IMR-90 (cell line): ENCODE measurements around the gene IP6K3. TPM values are rescaled to one million over a fixed set of nuclear protein-coding genes. Genes with fewer than 3 reads are reported as not detected.

Source experiments
- ATAC-seq: fragments of 200-7000 bp; cut with Tn5 transposase; 2 replicates; pipeline ENCODE4 v1.9.1; 2020; ENCODE audit warnings: low read depth, mild to moderate bottlenecking, moderate library complexity
- BruUV-seq: library from RNA; stranded (reverse); fragments of 400-500 nt; replicated peaks from 2 replicates; lab custom pipeline; 2021; lab: Mats Ljungman, UMichigan
- CTCF ChIA-PET: fragments of 300-600 bp; formaldehyde crosslinking; extraction: SDS; loops from one replicate; lab custom pipeline; 2021; ENCODE audit warnings: antibody characterized with exemption; lab: Yijun Ruan, JAX
- POLR2A ChIA-PET: fragments of 300-600 bp; sonication (Branson Sonifier 250); formaldehyde crosslinking; loops from one replicate; lab custom pipeline; 2022; ENCODE audit warnings: antibody characterized with exemption; ENCODE audit not compliant: unreplicated experiment; lab: Charles Lee
- DNase-seq: peaks from one replicate; pipeline ENCODE4 v3.0.0; 2013
- H2AFZ ChIP-seq: replicated peaks from 2 replicates; pipeline ENCODE3; 2013; ENCODE audit warnings: low read length, mild to moderate bottlenecking; ENCODE audit not compliant: poor library complexity
- H2AK5ac ChIP-seq: 2 replicates; pipeline ENCODE4 v1.6.1; 2013; ENCODE audit warnings: low read depth, low read length, inconsistent platforms
- H2AK9ac ChIP-seq: replicated peaks from 2 replicates; pipeline ENCODE3; 2013; ENCODE audit warnings: mild to moderate bottlenecking, low read depth, low read length, moderate library complexity; ENCODE audit not compliant: poor library complexity
- H2BK120ac ChIP-seq: 2 replicates; pipeline ENCODE4 v1.6.1; 2013; ENCODE audit warnings: low read depth, low read length, inconsistent platforms
- H2BK15ac ChIP-seq: 3 replicates; pipeline ENCODE4 v1.6.1; 2013; ENCODE audit warnings: low read depth, low read length, inconsistent platforms
- H2BK20ac ChIP-seq: 2 replicates; pipeline ENCODE4 v1.6.1; 2013; ENCODE audit warnings: low read depth, mild to moderate bottlenecking, inconsistent platforms, low read length, moderate library complexity
- H2BK5ac ChIP-seq: 2 replicates; pipeline ENCODE4 v1.6.1; 2013; ENCODE audit warnings: mild to moderate bottlenecking, low read depth, low read length, inconsistent platforms; ENCODE audit not compliant: poor library complexity, severe bottlenecking
- H3K14ac ChIP-seq: replicated peaks from 2 replicates; pipeline ENCODE4 v1.6.1; 2013; ENCODE audit warnings: low read depth, low read length, inconsistent platforms
- H3K18ac ChIP-seq: 2 replicates; pipeline ENCODE4 v1.6.1; 2013; ENCODE audit warnings: low read depth, low read length, control low read depth
- H3K23ac ChIP-seq: 2 replicates; pipeline ENCODE4 v1.6.1; 2013; ENCODE audit warnings: low read depth, low read length, inconsistent platforms
- H3K27ac ChIP-seq: 2 replicates; pipeline ENCODE4 v1.5.1; 2013; ENCODE audit warnings: mild to moderate bottlenecking, control low read depth, low read length; ENCODE audit not compliant: insufficient read depth
- H3K27me3 ChIP-seq: 2 replicates; pipeline ENCODE4 v1.6.1; 2013; ENCODE audit warnings: low read length; ENCODE audit not compliant: control insufficient read depth, insufficient read depth
- H3K36me3 ChIP-seq: 2 replicates; pipeline ENCODE4 v1.6.1; 2013; ENCODE audit warnings: low read length, mixed read lengths; ENCODE audit not compliant: control insufficient read depth, insufficient read depth
- H3K4ac ChIP-seq: 2 replicates; pipeline ENCODE4 v1.6.1; 2013; ENCODE audit warnings: low read depth, low read length, inconsistent platforms
- H3K4me1 ChIP-seq: 2 replicates; pipeline ENCODE4 v1.6.1; 2013; ENCODE audit warnings: low read length, mixed read lengths; ENCODE audit not compliant: control insufficient read depth, insufficient read depth
- H3K4me2 ChIP-seq: 2 replicates; pipeline ENCODE4 v1.6.1; 2013; ENCODE audit warnings: low read depth, mild to moderate bottlenecking, control low read depth, low read length, moderate library complexity
- H3K4me3 ChIP-seq: 2 replicates; pipeline ENCODE4 v1.5.1; 2013; ENCODE audit warnings: low read depth, mild to moderate bottlenecking, control low read depth, low read length, moderate library complexity; ENCODE audit not compliant: insufficient read depth
- H3K56ac ChIP-seq: 2 replicates; pipeline ENCODE4 v1.6.1; 2013; ENCODE audit warnings: low read length, inconsistent platforms; ENCODE audit not compliant: insufficient read depth; ENCODE audit errors: extremely low read depth
- H3K79me1 ChIP-seq, 2 experiments: 2 replicates each; pipeline ENCODE4 v1.6.1; 2013; ENCODE audit warnings: low read length in 2 of 2, inconsistent platforms in 1 of 2, low read depth in 1 of 2
- H3K9ac ChIP-seq: 2 replicates; pipeline ENCODE4 v1.6.1; 2013; ENCODE audit warnings: low read depth, low read length, control low read depth
- H3K9me1 ChIP-seq: 2 replicates; pipeline ENCODE4 v1.6.1; 2013; ENCODE audit warnings: low read length, inconsistent platforms; ENCODE audit not compliant: insufficient read depth
- H3K9me3 ChIP-seq: 2 replicates; pipeline ENCODE4 v1.6.1; 2013; ENCODE audit warnings: low read length; ENCODE audit not compliant: control insufficient read depth, insufficient read depth
- H4K20me1 ChIP-seq: 2 replicates; pipeline ENCODE4 v1.6.1; 2013; ENCODE audit warnings: low read length, inconsistent platforms; ENCODE audit not compliant: insufficient read depth
- H4K5ac ChIP-seq: 2 replicates; pipeline ENCODE4 v1.6.1; 2013; ENCODE audit warnings: mild to moderate bottlenecking, low read depth, low read length, control low read depth
- H4K8ac ChIP-seq, 2 experiments: 2 replicates each; pipeline ENCODE4 v1.6.1; 2013; ENCODE audit warnings: low read depth in 2 of 2, low read length in 2 of 2, control low read depth in 1 of 2, inconsistent platforms in 1 of 2
- H4K91ac ChIP-seq: 2 replicates; pipeline ENCODE4 v1.6.1; 2013; ENCODE audit warnings: low read depth, low read length, inconsistent platforms; ENCODE audit not compliant: insufficient read depth
- CEBPB ChIP-seq: IDR thresholded peaks from 2 replicates; pipeline ENCODE4 v1.6.1; 2012; ENCODE audit warnings: low read depth, low read length, improper control_type of control experiment
- CHD1 ChIP-seq: IDR thresholded peaks from 2 replicates; pipeline ENCODE4 v1.6.1; 2012; ENCODE audit warnings: low read depth, low read length, improper control_type of control experiment
- CTCF ChIP-seq: conservative IDR thresholded peaks from 2 replicates; pipeline ENCODE4 v1.5.1; 2012; ENCODE audit warnings: mild to moderate bottlenecking, low read depth, low read length, improper control_type of control experiment
- FOS ChIP-seq: fragments of 150-350 bp; IDR thresholded peaks from 2 replicates; pipeline ENCODE4 v1.6.1; 2016; ENCODE audit warnings: low read depth, low read length
- MAZ ChIP-seq: IDR thresholded peaks from 2 replicates; pipeline ENCODE4 v1.6.1; 2012; ENCODE audit warnings: low read depth, mild to moderate bottlenecking, low read length, improper control_type of control experiment, moderate library complexity, borderline replicate concordance
- MXI1 ChIP-seq: IDR thresholded peaks from 2 replicates; pipeline ENCODE4 v1.6.1; 2012; ENCODE audit warnings: low read depth, mild to moderate bottlenecking, low read length, moderate library complexity, borderline replicate concordance
- SMC3 ChIP-seq: fragments of 150-350 bp; IDR thresholded peaks from 2 replicates; pipeline ENCODE4 v1.6.1; 2016; ENCODE audit warnings: low read depth, mild to moderate bottlenecking, antibody characterized with exemption, low read length, moderate library complexity
- WGBS, 2 experiments: methylation state at CpG; one replicate each; pipeline versions ENCODE4 v1.1.5 to v1.1.7; 2013; ENCODE audit warnings: missing lambda C conversion rate in 2 of 2; ENCODE audit not compliant: insufficient read length in 1 of 2; ENCODE audit errors: extremely low coverage in 2 of 2; 5-methylcytosine and 5-hydroxymethylcytosine counted together
- dilution Hi-C: fragments of 300-500 bp; cut with HindIII; formaldehyde crosslinking; loops from one replicate; pipeline ENCODE4 v1.14.3; 2018; ENCODE audit warnings: low sequenced_read_pairs; ENCODE audit not compliant: unreplicated experiment
- in situ Hi-C: fragments of 300-500 bp; cut with MboI; formaldehyde crosslinking; loops from 3 replicates; pipeline ENCODE4 v1.14.3; 2019; ENCODE audit warnings: low sequenced_read_pairs, inconsistent platforms, mixed read lengths
- intact Hi-C: fragments of 100-400 bp; cut with micrococcal nuclease; formaldehyde crosslinking; loops from 2 replicates; pipeline ENCODE4 v1.10.0; 2022
- polyA plus RNA-seq, 3 experiments: library from polyadenylated mRNA; depleted of rRNA; stranded (reverse); fragments of >200 nt; gene quantifications; 2 replicates each; pipeline ENCODE4 v1.2.3, GENCODE V29; 2012; ENCODE audit warnings: low replicate concordance in 1 of 3
- total RNA-seq: library from RNA; depleted of rRNA; stranded (reverse); fragments of >200 nt; gene quantifications from 2 replicates; pipeline ENCODE4 v1.2.3, GENCODE V29; 2012
- TF ChIP-seq, protein P1 (sequence below): fragments of 150-350 bp; IDR thresholded peaks from 2 replicates; pipeline ENCODE4 v1.6.1; 2017; ENCODE audit warnings: mild to moderate bottlenecking, antibody characterized with exemption, low read length, low read depth

IP6K3 gene
- total and polyA plus RNA-seq, 2 of the 4 experiments (the other 2 are of a cell fraction), result 0.18 to 0.51 TPM

DNA sequence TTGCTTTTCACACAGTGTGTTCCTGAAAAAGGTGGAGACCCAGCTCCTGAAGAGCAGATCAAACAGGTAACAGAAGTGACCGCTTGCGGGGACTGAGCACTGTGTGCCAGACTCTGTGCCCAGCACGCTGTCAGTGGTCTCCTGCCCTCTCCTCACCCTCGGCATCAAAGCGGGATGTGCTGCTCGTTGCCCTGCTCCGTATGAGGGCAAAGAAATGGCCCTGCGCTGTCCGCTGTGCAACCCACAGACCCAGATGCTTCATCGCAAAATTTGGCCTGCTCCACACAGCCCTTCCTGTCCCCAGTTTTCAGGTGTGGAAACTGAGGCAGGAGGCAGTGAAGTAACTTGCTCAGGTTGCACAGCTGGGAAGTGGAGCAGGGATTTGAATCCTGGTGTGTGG lies 48.9 kb downstream of the IP6K3 start:
- Histone ChIP-seq H4K20me1 (peaks cover 8% of the 10 kb centered on the region; the same call in 1 of the 2 replicates), H4K8ac (no peak overlapping the region), H2AK5ac (no peak overlapping the region), H3K23ac (no peak overlapping the region), H2BK15ac (no peak overlapping the region), H3K79me1 (peaks cover 5 to 39% of the 10 kb centered on the region in 2 experiments; a peak in 2 of 4 replicates), H3K4me2 (no peak overlapping the region), H4K5ac (no peak overlapping the region), H3K27ac (no peak overlapping the region), H2AFZ (no peak overlapping the region), H2AK9ac (peak overlapping the region; percentile 6), H3K18ac (no peak overlapping the region), H3K36me3 (peaks cover 14% of the 10 kb centered on the region), H3K9ac (no peak overlapping the region), H3K14ac (no peak overlapping the region), H2BK20ac (no peak overlapping the region), H4K91ac (no peak overlapping the region), H3K56ac (no peak overlapping the region), H3K4me3 (no peak overlapping the region), H3K9me1 (peaks cover 16% of the 10 kb centered on the region), H2BK120ac (no peak overlapping the region), H3K27me3 (no peaks in the 10 kb centered on the region), H3K4ac (no peak overlapping the region), H2BK5ac (no peak overlapping the region), H3K4me1 (peaks cover 20% of the 10 kb centered on the region), H3K9me3 (no peaks in the 10 kb centered on the region)
- no TSS peak for BruUV-seq
- intact Hi-C loops (no loop called here), dilution Hi-C loops (no loop called here), in situ Hi-C loops (no loop called here)
- CTCF ChIA-PET, result interaction anchor here (0.7 kb wide), 1 partner anchor 14 kb away, joined by 3 read pairs; the partner anchor contains the start of gene UQCC2
- WGBS, 2 experiments, result 95% methylated on average over 6 of the region's 10 CpGs; no CpG with 5 or more reads in 1 of the 2 experiments
- ATAC-seq, result no peak
- no peak for TF ChIP-seq CTCF
- TF ChIP-seq CHD1, result no peak
- no peak for TF ChIP-seq SMC3
- no peak for TF ChIP-seq FOS
- TF ChIP-seq MAZ, result no peak
- TF ChIP-seq, protein P1, sequence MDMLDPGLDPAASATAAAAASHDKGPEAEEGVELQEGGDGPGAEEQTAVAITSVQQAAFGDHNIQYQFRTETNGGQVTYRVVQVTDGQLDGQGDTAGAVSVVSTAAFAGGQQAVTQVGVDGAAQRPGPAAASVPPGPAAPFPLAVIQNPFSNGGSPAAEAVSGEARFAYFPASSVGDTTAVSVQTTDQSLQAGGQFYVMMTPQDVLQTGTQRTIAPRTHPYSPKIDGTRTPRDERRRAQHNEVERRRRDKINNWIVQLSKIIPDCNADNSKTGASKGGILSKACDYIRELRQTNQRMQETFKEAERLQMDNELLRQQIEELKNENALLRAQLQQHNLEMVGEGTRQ, result no peak
- TF ChIP-seq MXI1, result no peak
- TF ChIP-seq CEBPB, result no peak
- POLR2A ChIA-PET, result no interaction called here
- DNase-seq, result no peak
